T-helper 2 cell (primary cell): ENCODE results near the gene TMF1.

Experiments
- DNase-seq, 5 experiments: peaks; one replicate each; pipeline versions ENCODE4 v3.0.0 to v3.0.0-alpha.2; 2012 to 2022
- total RNA-seq, 2 donors: gene quantifications; one replicate each; lab custom pipeline; 2026; lab: John Stamatoyannopoulos, UW

Gene TMF1, protein sequence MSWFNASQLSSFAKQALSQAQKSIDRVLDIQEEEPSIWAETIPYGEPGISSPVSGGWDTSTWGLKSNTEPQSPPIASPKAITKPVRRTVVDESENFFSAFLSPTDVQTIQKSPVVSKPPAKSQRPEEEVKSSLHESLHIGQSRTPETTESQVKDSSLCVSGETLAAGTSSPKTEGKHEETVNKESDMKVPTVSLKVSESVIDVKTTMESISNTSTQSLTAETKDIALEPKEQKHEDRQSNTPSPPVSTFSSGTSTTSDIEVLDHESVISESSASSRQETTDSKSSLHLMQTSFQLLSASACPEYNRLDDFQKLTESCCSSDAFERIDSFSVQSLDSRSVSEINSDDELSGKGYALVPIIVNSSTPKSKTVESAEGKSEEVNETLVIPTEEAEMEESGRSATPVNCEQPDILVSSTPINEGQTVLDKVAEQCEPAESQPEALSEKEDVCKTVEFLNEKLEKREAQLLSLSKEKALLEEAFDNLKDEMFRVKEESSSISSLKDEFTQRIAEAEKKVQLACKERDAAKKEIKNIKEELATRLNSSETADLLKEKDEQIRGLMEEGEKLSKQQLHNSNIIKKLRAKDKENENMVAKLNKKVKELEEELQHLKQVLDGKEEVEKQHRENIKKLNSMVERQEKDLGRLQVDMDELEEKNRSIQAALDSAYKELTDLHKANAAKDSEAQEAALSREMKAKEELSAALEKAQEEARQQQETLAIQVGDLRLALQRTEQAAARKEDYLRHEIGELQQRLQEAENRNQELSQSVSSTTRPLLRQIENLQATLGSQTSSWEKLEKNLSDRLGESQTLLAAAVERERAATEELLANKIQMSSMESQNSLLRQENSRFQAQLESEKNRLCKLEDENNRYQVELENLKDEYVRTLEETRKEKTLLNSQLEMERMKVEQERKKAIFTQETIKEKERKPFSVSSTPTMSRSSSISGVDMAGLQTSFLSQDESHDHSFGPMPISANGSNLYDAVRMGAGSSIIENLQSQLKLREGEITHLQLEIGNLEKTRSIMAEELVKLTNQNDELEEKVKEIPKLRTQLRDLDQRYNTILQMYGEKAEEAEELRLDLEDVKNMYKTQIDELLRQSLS
- 209 to 293 reads per million in 2 donors for total RNA-seq

DNA sequence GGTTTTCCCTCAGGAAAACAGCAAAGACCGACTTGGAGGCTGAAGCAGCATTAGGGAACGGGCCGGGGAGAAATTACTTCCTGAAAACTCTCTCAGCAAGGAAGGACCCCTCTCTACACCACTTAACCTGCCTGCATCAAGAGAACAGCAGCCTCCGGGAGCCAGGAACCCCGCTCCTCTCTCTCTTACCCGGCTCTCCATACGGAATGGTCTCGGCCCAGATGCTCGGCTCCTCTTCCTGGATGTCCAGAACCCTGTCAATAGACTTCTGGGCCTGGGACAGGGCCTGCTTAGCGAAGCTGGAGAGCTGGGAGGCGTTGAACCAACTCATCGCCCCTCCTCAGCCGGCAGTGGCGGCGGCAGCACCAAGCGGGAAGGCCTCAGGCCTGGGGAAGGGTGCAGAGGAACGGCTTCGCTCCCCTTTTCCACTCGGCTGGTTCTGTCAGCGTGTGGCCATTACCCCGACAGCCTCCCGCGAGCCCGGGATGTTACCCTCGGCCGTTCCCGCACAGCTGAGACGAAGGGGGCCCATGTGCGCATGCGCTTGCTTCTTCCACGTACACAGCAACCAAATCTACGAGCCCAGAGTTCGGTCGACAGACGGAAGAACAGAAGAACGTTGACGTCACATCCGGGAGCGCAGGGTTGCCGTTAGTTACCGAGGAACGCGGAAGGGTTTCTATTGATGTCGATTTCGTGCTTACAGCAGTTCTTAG is at the start of gene TMF1:
TSS of gene TMF1 (minus strand) at position 578 of the 716 bp plus-strand sequence. CDS start at position 331, 247 bp downstream.
- DNase-seq: peak; percentile 93 to 99 (median 96)

DNA sequence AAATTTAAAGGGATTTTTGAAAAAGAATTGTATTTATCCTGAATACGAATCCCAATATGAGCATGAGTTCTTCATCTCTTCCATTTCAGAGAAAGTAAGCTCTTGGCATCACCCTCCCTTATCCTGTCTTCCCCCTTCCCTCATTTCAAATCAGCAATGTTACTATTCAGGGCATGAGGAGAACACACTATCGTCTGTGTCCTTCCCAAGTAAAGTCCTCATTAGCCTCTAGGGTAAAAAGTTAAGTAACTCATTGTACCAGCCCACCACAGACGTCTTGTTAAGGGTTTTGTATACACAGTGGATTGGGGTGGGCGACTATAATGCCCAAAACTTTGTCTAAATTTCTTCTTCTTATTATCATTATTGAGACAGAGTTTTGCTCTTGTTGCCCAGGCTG is 47.4 kb upstream of the TMF1 start:
- no peak for DNase-seq

DNA sequence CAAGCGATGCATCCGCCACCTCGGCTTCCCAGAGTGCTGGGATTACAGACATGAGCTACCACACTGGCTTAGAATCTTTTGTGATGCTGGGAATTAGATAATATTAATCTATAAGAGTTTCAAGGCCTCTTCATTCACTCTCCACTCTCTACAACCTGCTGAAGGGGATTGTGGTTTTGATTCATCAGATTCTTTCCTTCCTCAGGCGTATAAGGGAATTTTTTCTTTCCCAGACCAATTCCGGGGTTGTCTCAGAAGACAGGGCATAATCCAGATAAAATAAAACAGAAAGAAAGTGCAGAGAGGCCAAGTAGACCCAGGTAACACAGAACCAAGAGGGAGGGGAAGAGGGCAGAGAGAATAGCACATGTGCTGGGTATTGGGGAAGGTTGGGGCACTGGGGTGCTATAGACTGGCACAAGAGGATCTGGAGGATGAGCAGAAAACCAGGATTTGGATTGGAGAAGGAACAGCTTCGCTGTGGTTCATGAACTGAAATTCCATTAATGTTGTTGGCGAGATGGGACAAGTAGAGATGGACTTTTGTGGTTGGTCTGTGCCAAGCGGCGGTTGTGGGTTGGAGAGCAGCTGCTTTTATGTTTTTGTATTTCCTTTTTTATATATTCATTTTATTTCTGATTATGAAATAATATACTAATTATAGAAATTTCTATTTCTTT is 45.4 kb upstream of the TMF1 start:
- DNase-seq: no peak

DNA sequence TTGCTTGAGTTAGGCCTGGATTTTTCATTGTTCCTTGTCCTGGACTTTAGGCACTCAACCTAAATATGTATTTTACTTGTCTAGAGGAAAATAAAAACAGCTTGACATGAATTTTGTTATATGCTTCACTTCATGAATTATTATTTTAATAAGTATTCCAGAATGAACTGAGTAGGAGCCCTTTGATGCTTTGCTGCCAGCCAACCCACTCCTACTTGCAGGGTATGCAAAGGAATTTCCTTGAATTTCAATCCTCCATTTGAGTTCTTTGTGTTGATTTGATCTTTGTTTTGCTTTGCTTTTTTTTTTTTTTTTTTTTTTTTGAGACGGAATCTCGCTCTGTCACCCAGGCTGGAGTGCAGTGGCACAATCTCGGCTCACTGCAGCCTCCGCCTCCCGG is 44.2 kb upstream of the TMF1 start:
- DNase-seq: no peak

DNA sequence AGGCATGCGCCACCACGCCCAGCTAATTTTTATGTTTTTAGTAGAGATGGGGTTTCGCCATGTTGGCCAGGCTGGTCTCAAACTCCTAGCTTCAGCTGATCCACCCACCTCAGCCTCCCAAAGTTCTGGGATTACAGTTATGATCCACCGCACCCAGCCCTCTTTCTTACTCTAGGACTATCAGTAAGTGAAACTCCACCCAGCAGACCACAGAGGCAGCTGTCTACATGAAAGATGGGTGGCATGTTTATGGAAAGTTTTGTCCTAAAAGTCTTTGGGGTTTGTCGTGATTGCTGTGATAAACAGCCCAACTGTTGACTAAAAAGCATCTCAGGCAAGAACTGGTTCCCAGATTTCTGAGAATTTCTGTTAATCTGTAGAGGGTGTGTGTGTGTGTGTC is 43.5 kb upstream of the TMF1 start:
- DNase-seq: peak in 1 of 5 experiments; percentile 60

DNA sequence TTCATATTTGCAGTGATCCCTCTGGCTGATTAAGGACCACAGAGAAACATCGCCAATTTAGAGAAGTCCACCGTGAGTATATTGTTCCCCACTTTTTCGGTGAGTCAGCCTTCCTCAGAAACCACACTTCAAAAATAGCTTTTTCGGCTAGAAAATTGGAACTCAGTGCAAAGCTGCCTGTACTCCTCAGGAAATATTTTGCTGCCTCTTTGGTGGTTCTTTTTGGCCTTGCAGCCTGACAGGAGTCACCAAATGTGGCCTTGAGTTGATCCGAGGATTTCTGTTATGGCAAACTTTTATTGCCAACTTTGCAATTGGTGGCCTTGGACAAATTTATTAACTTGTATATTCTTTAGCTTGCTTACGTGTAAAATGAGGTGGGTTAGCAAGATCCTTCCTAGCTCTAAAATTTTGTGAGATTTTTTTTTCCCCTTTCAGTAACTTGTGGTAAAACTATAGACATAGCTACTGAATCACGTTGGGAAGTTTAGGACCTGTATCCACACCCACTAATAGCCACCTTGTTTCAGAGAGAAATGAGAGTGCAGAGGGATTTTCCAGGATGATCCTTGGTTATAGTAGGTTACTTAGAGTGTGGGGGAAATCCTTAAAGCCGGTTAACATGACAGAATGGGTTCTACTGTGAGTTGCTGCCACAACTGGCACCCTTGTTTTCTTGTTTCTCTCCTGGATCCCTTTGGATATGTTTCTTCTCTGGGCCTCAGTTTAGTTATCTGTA is 42.5 kb upstream of the TMF1 start:
- DNase-seq: no peak

DNA sequence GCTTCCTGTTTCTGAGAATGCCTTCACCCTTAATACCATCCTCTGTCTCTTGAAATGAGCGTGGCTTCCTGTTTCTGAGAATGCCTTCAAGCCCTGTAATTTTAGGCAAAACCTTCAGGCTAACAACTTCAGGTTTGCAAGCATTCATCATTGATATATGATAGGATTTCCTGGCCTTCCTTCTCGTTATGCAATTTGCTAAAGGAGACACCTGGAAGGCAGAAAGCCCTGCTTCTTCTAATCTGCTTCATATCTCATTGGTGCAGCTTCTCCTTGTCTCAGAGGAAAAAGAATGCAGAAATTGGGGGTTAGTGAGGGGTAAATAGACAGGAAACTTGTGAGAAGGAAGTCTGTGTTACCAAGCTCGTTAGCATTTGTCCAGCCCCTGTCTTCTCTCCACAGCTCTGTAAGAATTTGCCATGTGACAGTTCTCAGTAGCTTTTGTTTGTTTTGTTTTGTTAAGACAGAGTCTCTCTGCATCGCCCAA is 39.9 kb upstream of the TMF1 start:
- peak in 2 of 5 experiments; percentile 48 to 84 for DNase-seq

DNA sequence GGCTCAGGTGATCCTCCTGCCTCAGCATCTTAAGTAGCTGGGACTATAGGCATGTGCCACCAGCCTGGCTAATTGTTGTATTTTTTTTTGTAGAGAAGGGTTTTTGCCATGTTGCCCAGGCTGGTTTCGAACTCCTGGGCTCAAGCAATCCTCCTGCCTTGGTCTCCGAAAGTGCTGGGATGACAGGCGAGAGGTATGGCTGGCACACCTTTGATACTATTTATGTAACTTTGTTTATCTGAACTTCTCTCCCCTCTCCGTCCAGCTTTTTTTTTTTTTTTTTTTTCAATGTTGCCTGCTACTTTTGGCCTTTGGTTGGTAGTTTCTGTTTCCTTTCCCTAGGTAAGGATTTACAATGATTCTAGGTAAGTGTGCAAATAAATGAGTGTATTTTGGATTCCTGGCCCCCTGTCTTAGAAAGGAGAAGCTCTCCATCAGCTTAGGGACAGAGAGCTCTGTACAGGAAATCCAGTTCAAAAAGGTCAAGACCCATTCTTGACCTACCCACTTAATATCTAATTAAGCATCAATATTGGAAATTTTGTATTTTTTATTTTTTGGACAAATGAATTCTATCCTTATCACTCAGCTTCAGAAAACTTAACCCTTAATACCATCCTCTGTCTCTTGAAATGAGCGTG is 39.4 kb upstream of the TMF1 start:
- no peak for DNase-seq

DNA sequence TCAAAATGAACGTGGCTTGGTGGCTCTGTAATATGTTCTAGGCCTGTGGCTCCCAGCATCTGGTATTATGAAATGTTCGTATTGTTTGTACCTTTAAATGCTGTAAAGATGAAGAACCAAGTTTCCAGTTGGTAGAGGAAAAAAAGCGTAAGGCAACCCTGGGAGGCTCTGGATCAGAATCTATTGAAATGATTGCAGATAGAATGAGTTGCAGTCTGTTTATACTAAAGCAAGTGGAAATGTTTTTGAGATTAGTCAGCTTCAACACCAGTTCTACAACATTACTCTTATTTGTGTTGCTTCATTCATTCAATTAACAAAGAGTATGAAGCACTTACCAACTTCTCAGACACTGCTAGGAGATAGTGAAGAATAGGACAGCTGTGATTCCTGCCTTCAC is 37.9 kb upstream of the TMF1 start:
- DNase-seq: no peak

DNA sequence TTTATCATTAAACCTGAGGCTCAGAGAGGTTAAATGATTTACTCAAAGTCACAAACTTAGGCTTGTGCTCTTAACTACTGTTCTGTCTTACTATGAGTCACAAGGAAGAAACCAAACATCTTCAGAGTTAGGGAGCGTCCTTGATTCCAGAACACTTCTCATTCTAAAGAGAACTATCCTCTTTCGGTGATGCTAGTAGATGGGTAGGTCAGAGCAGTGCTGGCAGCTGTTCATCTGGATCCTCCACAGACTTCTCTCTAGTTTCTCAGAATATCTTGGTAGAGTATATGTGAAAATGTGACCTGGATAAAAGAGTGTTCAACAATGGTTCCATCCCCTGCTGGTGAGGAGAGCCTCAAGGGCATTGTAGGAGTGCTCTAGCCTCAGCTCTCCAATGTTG is 35.9 kb upstream of the TMF1 start:
- peak in 1 of 5 experiments; percentile 52 for DNase-seq

DNA sequence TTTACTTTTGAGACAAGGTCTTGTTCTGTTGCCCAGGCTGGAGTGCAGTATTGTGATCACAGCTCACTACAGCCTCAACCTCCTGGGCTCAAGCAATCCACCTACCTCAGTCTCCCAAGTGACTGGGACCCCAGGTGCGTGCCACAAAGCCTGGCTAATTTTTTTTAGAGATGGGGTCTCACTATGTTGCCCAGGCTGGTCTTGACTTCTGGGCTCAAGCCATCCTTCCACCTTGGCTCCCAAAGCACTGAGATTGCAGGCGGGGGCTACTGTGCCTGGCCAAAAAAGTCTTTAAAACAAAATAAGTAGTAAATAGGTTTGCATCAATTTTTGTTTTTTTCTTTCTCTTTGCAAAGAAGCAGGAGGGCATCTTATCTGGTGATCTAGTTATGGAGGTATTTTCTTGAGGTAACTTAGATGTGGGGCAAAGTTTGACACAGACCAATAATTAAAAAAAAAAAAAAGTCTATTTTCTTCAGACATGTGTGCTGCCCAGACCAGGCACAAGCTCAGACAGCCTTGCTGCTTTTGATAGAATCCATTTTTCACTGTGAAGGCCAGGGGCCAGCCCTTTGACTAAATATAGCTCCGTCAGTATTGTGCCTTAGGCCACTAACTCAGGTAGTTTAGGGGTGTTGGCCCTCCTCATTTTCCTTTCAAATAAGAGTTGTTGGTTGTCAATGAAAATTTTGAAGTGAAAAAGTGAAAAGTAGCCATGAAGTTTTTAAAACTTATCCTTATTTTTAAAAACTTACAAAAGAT is 35.1 kb upstream of the TMF1 start:
- peak in 1 of 5 experiments; percentile 62 for DNase-seq

DNA sequence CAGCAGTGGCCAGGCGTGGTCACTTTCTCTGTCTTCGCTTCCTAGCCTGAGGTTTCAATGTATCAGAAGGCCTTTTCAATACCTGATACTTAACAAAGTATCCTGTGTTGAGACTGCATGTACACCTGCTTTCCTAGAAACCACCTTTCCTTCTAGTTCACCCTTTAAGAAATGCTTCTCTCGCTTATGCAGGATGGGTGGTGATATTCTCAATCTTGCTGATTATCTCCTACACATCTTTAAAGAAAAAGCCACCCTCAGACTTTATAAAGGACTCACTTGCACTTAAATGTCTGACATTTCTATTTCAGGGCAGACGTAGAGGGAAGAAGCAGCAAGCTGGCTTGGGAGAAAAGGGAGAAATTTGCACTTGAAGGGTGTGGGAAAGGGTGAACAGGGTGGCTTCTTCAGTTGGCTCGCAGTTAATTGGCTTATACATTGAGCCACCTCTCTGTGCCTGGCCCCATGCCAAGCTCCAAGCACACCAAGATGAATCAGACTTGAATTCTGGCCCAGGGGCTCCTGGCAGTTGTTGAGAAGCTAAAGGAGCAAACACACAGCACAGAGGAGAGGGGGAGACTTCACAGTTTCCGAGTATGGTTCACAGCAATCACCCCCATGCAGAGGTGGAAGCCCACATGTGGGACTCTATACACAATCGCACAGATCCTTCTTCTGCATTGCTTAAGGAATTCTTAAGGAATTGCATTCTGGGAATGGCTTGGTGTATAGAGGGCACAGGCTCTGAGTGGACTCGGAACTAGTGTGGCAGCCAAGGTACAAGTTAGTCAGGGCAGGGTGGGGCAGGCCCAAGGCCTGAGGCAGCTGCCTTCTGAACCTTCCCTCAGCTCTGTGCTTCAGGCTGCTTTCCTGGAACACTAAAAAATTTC is 33.9 kb upstream of the TMF1 start:
- DNase-seq: peak in 3 of 5 experiments; percentile 50 to 82 (median 60)

DNA sequence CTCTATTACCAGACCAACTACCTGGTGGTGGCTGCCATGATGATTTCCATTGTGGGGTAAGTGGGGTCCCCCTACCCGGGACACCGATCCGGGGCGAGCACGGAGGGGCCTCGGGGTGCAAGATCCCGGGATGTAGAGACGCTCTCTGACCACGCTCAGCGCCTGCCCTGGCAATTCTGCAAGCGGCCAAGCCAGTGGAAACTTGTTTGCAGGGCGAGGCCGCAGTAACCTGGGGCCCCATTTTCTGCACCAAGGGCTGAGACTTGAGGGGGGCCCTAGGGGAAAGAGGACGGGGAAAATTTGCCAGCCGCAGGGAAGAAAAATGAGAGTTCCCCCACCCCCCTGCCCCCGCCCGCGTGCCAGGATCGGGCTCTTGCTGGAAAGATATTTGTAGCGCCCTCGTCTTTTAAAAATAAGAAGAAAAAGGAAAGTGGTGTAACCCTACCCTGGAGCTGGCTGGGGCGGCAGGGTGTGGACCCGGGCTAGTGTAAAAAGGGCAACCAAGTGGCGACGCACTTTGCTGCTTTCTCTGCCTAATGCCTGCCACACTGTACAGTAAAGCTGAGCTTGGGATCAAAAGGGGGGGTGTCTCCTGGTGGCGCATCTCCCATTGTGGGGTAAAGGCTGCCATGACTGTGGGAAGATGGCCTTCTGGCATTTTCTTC is 33.2 kb upstream of the TMF1 start:
- DNase-seq: no peak

DNA sequence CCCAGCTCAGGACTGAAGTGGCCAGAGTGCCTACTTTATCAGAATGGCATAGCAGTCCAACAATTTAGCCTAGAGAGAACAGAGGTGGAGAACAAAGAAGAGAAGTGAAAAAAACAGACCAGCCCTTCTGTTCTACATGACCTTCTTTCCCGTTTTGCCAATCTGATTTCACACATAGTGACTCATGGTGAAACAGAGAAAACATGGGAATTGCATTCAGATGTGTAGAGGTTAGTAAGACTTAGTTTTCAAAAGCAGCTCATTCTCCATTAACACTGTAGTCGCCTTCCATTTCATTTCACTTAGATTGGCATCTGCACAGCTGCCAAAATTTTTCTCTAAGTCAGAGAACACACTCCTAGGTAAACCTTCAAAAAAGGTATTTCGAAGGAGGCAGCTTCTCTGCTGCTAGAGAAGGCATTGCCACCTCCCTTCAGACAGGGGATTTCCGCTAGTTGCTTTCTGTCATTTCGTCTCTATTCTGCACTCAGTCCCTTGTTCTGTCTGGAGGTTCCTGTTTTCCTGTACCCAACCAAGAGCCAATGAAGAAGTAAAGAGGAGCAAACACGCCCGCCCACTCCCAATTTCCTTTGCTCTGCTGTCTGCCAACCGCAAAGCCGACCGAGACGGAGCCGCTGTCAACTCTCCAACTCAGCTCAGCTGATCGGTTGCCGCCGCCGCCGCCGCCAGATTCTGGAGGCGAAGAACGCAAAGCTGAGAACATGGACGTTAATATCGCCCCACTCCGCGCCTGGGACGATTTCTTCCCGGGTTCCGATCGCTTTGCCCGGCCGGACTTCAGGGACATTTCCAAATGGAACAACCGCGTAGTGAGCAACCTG is 32.4 kb upstream of the TMF1 start, which contains the start of gene ARL6IP5:
TSS of gene ARL6IP5 (plus strand) at position 612 of the 842 bp plus-strand sequence. CDS start at position 723, 111 bp downstream.
- peak; percentile 77 to 98 (median 86) for DNase-seq

DNA sequence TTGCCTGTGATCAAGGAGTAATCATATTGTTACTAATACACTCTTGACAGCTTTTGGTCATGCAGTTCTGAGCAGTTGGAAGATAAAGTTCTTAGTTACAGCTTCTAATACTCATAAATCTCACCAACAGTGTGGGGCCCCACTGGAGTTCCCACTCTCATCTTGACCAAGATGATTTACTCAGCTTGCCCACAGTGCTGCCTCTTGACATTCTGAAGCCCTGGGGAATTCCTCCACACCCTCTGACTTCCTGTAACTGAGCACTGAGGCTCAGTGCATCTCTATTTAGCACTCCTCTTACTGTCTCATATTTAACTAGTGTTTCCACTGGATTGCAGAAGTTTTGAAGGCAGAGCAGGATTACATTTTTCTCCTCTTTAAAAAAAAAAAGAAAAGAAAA is 30.7 kb upstream of the TMF1 start:
- DNase-seq: peak in 4 of 5 experiments; percentile 51 to 77 (median 62)

DNA sequence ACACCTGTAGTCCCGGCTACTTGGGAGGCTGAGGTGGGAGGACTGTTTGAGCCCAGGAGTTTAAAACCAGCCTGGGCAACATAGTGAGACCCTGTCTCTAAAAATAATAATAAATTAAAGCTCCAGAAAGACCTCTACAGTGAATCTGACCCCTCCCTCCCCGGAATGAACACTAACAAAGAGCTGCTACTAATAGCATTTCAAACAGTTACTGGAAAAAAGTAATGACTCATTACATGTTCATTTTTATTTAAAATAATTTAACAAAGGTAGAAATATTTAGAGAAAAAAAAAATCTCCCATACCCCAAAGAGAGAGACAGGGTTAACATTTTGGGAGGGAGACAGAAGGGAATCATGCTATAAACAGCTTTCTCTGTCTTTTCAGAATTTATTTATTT is 30.2 kb upstream of the TMF1 start:
- DNase-seq: no peak
